ENCODE results near the gene TUFT1. TPM values are rescaled to one million over a fixed set of nuclear protein-coding genes. Genes with fewer than 3 reads are reported as not detected.

The TUFT1 gene
- total RNA-seq, 2 donors from 2014 or later, result 4.9 to 10.7 TPM

DNA sequence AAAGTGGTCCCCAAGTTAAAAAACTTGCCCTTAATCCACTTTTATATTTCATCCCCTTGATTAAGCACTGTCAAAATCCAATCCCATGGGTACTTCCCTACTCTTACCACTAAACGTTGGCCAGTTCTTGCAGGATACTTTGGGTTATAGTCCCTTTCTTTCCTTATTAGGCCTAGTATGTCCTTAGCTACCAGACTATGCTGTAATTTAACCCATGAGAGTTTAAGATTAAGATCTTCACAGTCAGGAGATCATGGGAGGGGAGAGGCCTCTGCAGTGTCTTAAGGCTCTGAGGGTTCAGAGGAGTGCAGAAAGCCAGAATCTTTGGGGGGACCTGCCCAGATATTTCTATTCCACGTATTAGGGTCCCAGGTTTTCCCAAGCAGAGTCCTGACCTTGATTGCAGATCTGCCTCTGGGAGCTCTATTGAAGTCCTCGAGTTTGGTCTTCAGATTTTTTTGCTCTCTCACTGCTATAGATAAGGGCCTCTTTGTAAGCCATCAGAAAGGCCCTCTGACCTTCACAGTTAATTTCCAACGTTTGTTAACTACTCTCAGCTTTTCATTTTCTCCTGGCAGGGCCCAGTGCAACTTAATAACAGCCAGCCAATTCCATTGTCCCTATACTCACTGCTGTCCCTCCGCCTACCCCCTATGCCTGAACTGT is 37.9 kb upstream of the TUFT1 start:
- no peaks in the 10 kb centered on the region for H3K27me3 ChIP-seq (replicated peaks; ENCODE audit: insufficient read depth)
- no peaks in the 10 kb centered on the region for H3K4me1 ChIP-seq (ENCODE audit: control insufficient read depth in 1 of 2, low read depth in 2 of 2)
- no peak for DNase-seq (ENCODE audit: low spot score)
- no peak for ATAC-seq (ENCODE audit: insufficient number of reproducible peaks, low FRiP score, low read depth)
- no peaks in the 10 kb centered on the region for H3K36me3 ChIP-seq
- no peak overlapping the region for H3K27ac ChIP-seq
- TF ChIP-seq, protein P1, sequence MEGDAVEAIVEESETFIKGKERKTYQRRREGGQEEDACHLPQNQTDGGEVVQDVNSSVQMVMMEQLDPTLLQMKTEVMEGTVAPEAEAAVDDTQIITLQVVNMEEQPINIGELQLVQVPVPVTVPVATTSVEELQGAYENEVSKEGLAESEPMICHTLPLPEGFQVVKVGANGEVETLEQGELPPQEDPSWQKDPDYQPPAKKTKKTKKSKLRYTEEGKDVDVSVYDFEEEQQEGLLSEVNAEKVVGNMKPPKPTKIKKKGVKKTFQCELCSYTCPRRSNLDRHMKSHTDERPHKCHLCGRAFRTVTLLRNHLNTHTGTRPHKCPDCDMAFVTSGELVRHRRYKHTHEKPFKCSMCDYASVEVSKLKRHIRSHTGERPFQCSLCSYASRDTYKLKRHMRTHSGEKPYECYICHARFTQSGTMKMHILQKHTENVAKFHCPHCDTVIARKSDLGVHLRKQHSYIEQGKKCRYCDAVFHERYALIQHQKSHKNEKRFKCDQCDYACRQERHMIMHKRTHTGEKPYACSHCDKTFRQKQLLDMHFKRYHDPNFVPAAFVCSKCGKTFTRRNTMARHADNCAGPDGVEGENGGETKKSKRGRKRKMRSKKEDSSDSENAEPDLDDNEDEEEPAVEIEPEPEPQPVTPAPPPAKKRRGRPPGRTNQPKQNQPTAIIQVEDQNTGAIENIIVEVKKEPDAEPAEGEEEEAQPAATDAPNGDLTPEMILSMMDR (IDR thresholded peaks at IDR 0.05), result no peak
- no peak overlapping the region for H3K4me3 ChIP-seq
- no peaks in the 10 kb centered on the region for H3K9me3 ChIP-seq

DNA sequence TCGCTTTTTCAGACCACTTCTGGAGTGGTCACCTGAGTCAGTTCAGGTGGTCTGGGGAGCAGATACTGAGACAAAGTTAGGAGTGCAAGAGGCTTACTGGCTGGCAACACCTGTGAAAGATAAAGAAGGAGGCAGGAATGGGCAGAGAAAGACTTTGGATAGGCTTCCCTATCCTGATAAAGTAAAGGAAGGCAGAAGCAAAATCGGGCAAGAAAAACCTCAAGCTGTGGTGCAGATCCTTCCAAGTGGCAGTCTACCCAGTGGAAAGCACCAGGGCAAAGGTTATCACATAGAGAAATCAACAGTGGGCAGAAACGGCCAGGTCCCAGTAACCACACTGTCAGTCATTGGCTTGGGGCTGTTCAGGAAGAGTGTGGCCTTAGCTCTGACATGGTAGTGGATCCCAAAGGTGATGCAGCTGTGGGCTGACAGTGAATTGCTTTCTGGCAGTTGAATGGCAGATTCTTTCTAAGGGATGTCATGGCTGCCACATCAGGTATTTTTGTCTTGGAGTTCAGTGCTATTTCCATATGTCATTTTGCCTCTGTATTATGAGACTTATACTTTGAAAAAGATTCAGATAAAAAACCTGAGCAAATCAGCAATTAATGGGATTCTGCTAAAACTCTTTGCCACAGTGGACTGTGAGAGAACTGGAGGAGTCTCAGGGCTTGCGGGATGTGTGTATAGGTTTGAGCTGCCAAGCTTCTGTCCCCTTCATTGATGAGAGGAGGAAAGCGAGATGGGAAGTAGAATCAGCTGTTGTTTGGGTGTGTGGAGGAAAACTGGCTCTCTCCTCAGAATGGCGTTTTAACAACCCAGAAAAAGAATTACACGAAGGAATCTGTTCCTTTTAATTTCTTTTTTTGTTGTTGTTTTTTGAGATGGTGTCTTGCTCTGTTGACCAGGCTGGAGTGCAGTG is 37.0 kb upstream of the TUFT1 start:
- Histone ChIP-seq H3K36me3 (no peaks in the 10 kb centered on the region), H3K4me3 (no peak overlapping the region), H3K27me3 (replicated peaks; ENCODE audit: insufficient read depth) (no peaks in the 10 kb centered on the region), H3K9me3 (no peaks in the 10 kb centered on the region), H3K4me1 (ENCODE audit: control insufficient read depth in 1 of 2, low read depth in 2 of 2) (no peaks in the 10 kb centered on the region), H3K27ac (no peak overlapping the region)
- no peak for DNase-seq (ENCODE audit: low spot score)
- TF ChIP-seq, protein P1 (IDR thresholded peaks at IDR 0.05), result no peak
- no peak for ATAC-seq (ENCODE audit: insufficient number of reproducible peaks, low FRiP score, low read depth)

DNA sequence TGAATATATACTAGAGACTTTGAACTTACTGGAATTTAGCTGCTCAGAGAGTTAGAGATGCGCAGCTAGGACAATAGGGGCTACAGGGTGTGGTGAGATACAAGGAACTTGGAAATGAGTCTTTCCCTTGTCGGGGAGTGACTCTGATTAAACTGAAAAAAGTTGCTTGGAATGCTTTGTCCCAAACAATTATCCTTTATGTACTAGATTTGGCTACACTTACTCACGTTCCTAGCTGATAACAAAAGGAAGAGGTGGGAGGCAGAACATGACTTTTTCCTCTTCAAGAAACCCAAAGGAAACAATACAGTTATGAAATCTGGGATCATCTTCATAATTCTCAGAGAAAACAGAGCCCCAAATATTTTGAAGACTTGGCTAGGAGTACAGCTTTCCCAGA is 35.9 kb upstream of the TUFT1 start:
- no peaks in the 10 kb centered on the region for H3K4me1 ChIP-seq (ENCODE audit: control insufficient read depth in 1 of 2, low read depth in 2 of 2)
- no peak overlapping the region for H3K4me3 ChIP-seq
- no peak for DNase-seq (ENCODE audit: low spot score)
- no peak overlapping the region for H3K27ac ChIP-seq
- ATAC-seq (ENCODE audit: insufficient number of reproducible peaks, low FRiP score, low read depth), result no peak
- H3K36me3 ChIP-seq, result no peaks in the 10 kb centered on the region
- no peaks in the 10 kb centered on the region for H3K9me3 ChIP-seq
- TF ChIP-seq, protein P1 (IDR thresholded peaks at IDR 0.05), result no peak
- no peaks in the 10 kb centered on the region for H3K27me3 ChIP-seq (replicated peaks; ENCODE audit: insufficient read depth)

DNA sequence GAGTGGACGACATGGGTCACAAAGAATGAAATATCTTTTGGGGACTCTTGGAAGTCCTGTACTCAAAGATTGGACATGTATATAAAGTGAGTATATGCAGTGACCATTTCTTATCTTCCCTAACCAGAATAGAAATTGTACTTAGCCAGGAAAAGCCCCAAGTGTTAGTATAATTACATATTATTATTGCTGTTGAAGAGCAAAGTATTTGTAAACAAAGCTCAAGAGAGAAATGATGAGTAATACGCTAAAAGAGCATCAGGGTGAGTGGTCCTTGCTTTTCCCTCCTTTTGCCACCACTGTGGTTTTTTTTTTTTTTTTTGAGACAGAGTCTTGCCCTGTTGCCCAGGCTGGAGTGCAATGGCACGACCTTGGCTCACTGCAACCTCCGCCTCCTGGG is 35.4 kb upstream of the TUFT1 start:
- no peaks in the 10 kb centered on the region for H3K27me3 ChIP-seq (replicated peaks; ENCODE audit: insufficient read depth)
- ATAC-seq (ENCODE audit: insufficient number of reproducible peaks, low FRiP score, low read depth) (no peak), DNase-seq (ENCODE audit: low spot score) (no peak)
- no peak overlapping the region for H3K4me3 ChIP-seq
- H3K36me3 ChIP-seq, result no peaks in the 10 kb centered on the region
- TF ChIP-seq, protein P1 (IDR thresholded peaks at IDR 0.05), result no peak
- no peaks in the 10 kb centered on the region for H3K9me3 ChIP-seq
- H3K4me1 ChIP-seq (ENCODE audit: control insufficient read depth in 1 of 2, low read depth in 2 of 2), result no peaks in the 10 kb centered on the region
- no peak overlapping the region for H3K27ac ChIP-seq

DNA sequence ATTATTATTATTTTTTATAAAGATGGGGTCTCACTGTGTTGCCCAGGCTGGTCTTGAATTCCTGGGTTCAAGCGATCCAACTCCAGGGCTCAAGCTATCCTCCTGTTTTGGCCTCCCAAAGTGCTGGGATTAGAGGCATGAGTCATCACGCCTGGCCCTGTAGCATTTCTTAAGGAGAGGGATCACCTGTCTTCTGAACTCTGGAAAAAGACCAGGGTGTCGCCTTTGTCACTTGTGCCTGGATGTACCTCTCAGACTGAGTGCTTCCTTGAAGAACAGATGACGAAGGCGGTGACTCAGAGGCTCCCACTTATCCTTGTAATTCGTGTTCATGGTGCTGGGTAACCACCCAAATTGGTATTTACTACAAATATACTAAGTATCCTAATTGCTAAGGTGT is 31.3 kb upstream of the TUFT1 start:
- Histone ChIP-seq H3K4me1 (ENCODE audit: control insufficient read depth in 1 of 2, low read depth in 2 of 2) (peaks cover 8 to 24% of the 10 kb centered on the region in 2 donors), H3K9me3 (no peaks in the 10 kb centered on the region), H3K27me3 (replicated peaks; ENCODE audit: insufficient read depth) (no peaks in the 10 kb centered on the region), H3K36me3 (no peaks in the 10 kb centered on the region), H3K27ac (no peak overlapping the region), H3K4me3 (no peak overlapping the region)
- DNase-seq (ENCODE audit: low spot score) (no peak), ATAC-seq (ENCODE audit: insufficient number of reproducible peaks, low FRiP score, low read depth) (no peak)
- TF ChIP-seq, protein P1 (IDR thresholded peaks at IDR 0.05), result no peak

Data from thoracic aorta (tissue), 2 donors.